ENCODE results near the gene NDUFV3. TPM values are rescaled to one million over a fixed set of nuclear protein-coding genes. Genes with fewer than 3 reads are reported as not detected.

NDUFV3 gene
- total and polyA plus RNA-seq, 2 of the 13 experiments (the other 11 are each of a cell fraction or from before 2014, with no cell fraction given) = 14.2 to 29.6 TPM

DNA sequence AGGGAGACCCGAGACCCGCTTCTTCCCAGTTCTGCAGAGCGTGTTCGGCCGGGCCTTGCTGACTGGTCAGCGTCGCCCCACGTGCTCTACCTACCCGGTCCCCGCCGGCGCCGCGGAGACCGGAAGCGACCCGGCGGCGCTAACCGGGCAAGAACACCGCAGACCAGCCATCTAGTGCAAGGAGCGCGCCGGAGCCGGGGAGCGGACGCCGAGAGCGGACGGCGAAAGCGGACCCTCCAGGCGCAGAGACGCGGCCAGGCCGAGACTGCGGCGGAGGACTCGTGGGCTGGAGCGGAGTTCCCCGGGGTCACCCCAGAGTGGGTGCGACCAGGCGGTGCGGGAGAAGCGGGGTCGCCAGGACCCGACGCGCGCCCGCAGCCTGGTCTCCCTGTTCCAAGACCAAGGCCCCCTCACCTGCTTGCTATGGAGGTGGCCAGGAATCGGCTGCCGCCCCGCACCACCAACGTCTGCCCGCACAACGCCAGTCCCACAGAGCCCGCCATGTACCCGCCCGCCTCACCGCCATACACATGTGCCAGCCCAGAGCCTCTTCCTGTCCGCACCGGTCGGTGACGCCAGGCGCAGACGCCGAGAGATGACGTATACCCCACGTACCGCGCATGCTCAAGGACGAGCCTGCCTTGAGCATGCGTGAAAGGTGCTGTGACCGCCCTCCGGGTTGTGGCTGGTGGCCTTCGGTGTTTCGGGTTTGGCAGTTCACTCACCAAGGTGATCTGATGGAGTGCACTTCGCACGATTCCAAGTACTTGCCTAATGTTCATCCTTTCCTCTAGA lies 13.9 kb upstream of the NDUFV3 start, which contains the start of gene WDR4 (continued):
- TF ChIP-seq ZNF362 (CRISPR knock-in tag; IDR thresholded peaks at IDR 0.05; ENCODE audit: borderline replicate concordance) (no peak), NFE2L1 (CRISPR knock-in tag; IDR thresholded peaks at IDR 0.05; ENCODE audit: borderline replicate concordance) (no peak), RFX1 (IDR thresholded peaks at IDR 0.05) (no peak), MYC (CRISPR knock-in tag; IDR thresholded peaks at IDR 0.05; ENCODE audit: borderline replicate concordance) (peak; percentile 98), TFAP4 (IDR thresholded peaks at IDR 0.05; ENCODE audit: borderline replicate concordance, low read depth) (no peak), PHF5A (CRISPR knock-in tag; IDR thresholded peaks at IDR 0.05; ENCODE audit: low read depth, unreplicated experiment) (no peak), ZNF235 (CRISPR knock-in tag; IDR thresholded peaks at IDR 0.05; ENCODE audit: borderline replicate concordance) (no peak), CC2D1A (CRISPR knock-in tag; IDR thresholded peaks at IDR 0.05) (no peak), ZFP82 (CRISPR knock-in tag; IDR thresholded peaks at IDR 0.05; ENCODE audit: borderline replicate concordance) (no peak), HNRNPH1 (optimal IDR thresholded peaks at IDR 0.05; ENCODE audit: low read depth, low read length) (peak; percentile 63), ATF7-NPFF (CRISPR knock-in tag; IDR thresholded peaks at IDR 0.05; ENCODE audit: low read depth) (0 out of 2 replicates have a peak, but pooled peaks have one; percentile 13), ZSCAN21 (CRISPR knock-in tag; IDR thresholded peaks at IDR 0.05; ENCODE audit: borderline replicate concordance) (no peak; the same call in 1 of the 2 replicates), UBTF (CRISPR knock-in tag; IDR thresholded peaks at IDR 0.05) (peak; percentile 85)
- TF ChIP-seq, protein P1, sequence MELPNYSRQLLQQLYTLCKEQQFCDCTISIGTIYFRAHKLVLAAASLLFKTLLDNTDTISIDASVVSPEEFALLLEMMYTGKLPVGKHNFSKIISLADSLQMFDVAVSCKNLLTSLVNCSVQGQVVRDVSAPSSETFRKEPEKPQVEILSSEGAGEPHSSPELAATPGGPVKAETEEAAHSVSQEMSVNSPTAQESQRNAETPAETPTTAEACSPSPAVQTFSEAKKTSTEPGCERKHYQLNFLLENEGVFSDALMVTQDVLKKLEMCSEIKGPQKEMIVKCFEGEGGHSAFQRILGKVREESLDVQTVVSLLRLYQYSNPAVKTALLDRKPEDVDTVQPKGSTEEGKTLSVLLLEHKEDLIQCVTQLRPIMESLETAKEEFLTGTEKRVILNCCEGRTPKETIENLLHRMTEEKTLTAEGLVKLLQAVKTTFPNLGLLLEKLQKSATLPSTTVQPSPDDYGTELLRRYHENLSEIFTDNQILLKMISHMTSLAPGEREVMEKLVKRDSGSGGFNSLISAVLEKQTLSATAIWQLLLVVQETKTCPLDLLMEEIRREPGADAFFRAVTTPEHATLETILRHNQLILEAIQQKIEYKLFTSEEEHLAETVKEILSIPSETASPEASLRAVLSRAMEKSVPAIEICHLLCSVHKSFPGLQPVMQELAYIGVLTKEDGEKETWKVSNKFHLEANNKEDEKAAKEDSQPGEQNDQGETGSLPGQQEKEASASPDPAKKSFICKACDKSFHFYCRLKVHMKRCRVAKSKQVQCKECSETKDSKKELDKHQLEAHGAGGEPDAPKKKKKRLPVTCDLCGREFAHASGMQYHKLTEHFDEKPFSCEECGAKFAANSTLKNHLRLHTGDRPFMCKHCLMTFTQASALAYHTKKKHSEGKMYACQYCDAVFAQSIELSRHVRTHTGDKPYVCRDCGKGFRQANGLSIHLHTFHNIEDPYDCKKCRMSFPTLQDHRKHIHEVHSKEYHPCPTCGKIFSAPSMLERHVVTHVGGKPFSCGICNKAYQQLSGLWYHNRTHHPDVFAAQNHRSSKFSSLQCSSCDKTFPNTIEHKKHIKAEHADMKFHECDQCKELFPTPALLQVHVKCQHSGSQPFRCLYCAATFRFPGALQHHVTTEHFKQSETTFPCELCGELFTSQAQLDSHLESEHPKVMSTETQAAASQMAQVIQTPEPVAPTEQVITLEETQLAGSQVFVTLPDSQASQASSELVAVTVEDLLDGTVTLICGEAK (IDR thresholded peaks at IDR 0.05) = no peak
- TF ChIP-seq, protein P1 (CRISPR knock-in tag; IDR thresholded peaks at IDR 0.05) = no peak; the same call in 1 of the 2 replicates
